ENCODE results near the gene LAD1. TPM values are rescaled to one million over a fixed set of nuclear protein-coding genes. Genes with fewer than 3 reads are reported as not detected.

Gene LAD1
- polyA plus RNA-seq, 3 donors = not detected

DNA sequence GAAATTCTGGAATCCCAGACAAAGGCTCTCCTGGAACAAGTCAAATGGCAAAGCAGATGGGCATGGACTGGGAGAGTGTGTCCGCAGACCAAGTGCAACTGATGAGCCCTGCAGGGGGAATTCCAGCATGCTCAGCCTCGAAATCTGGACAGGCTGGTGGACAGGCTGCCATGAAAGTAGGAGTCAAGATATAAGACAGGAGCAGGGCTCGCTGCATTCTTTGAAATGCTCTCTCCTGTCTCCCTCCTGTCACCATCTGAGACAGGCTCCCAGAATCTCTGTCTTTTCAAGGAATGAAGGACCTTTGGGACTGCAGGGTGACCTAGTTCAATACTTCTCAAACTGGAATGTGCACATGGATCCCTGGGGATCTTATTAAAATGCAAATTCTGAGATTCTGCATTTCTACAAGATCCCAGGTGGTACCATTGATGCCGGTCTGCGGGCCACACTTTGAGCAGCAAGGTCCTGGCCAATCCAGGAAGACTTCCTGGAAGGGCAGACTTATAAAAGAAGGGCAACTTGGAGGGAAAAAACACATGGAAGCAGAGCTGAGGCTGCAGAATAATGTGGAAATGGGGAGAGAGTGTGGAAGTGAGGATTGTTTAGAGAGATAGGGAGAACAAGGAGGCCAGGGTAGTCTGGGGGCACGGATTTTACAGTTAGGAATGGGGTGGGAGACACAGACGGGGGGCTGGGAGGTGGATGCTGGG is 51.5 kb downstream of the LAD1 start:
- Mint-ChIP-seq H3K27ac (no peak overlapping the region), H3K27me3 (ENCODE audit: low read depth in 3 of 3) (peaks cover 9 to 20% (median 11%) of the 10 kb centered on the region in 3 donors), H3K4me3 (no peak overlapping the region), H3K9me3 (no peaks in the 10 kb centered on the region), H3K36me3 (no peaks in the 10 kb centered on the region), H3K4me1 (no peaks in the 10 kb centered on the region)
- H4K20me1 ChIP-seq (ENCODE audit: insufficient read depth, low read length) = no peaks in the 10 kb centered on the region
- H3K4me1 ChIP-seq (ENCODE audit: control insufficient read depth in 1 of 2, insufficient read depth in 2 of 2, low read length in 2 of 2) = no peaks in the 10 kb centered on the region
- no peak overlapping the region for H3K4me2 ChIP-seq (replicated peaks; ENCODE audit: extremely low read depth, low read length, poor library complexity, severe bottlenecking)
- H3K79me2 ChIP-seq (ENCODE audit: insufficient read depth, low read length) = no peaks in the 10 kb centered on the region
- WGBS (ENCODE audit: insufficient coverage) = 23% methylated on average over 4 of the region's 7 CpGs
- peaks cover 0 to 9% of the 10 kb centered on the region in 2 donors for H3K27me3 ChIP-seq (ENCODE audit: control insufficient read depth in 2 of 2, insufficient read depth in 2 of 2, low read length in 2 of 2)
- H3K9ac ChIP-seq (ENCODE audit: insufficient read depth, low read length, poor library complexity, severe bottlenecking) = no peak overlapping the region
- DNase-seq = no peak
- intact Hi-C loops (cut with micrococcal nuclease) = no loop called here
- H3K36me3 ChIP-seq (replicated peaks in 1 of 2; ENCODE audit: control insufficient read depth in 1 of 2, insufficient read depth in 2 of 2, low read length in 2 of 2) = no peaks in the 10 kb centered on the region
- H3K4me3 ChIP-seq (replicated peaks in 1 of 3; ENCODE audit: low read depth in 2 of 3, low read length in 3 of 3) = no peak overlapping the region
- no peak overlapping the region for H3K27ac ChIP-seq (ENCODE audit: low read depth in 1 of 2, low read length in 2 of 2)
- no peaks in the 10 kb centered on the region for H3K9me3 ChIP-seq (replicated peaks in 1 of 2; ENCODE audit: control insufficient read depth in 1 of 2, insufficient read depth in 1 of 2, low read length in 2 of 2)
- H2AFZ ChIP-seq (ENCODE audit: insufficient read depth, low read depth, low read length, poor library complexity, severe bottlenecking) = no peak overlapping the region
- no peak for TF ChIP-seq CTCF (IDR thresholded peaks at IDR 0.05)

DNA sequence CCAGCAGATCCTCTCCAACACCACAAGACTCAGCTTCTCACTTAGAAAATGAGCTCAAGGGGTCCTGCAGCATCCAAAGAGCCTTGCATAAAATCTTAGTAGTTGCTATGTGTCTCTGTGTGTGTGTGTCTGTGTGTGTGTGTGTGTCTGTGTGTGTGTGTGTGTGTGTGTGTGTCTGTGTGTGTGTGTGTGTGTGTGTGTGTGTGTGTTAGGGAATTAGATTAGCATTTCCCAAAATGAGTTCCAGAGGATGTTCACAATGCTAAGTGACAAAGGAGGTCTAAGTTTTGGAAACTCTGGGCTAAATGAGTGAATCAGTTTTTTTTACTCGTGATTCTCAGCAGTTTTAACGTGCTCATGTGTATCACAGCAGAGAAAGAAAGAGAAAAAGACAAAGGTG is 52.1 kb downstream of the LAD1 start:
- no peak for DNase-seq
- H3K4me3 ChIP-seq (replicated peaks in 1 of 3; ENCODE audit: low read depth in 2 of 3, low read length in 3 of 3) = no peak overlapping the region
- no peak overlapping the region for H3K4me2 ChIP-seq (replicated peaks; ENCODE audit: extremely low read depth, low read length, poor library complexity, severe bottlenecking)
- no peak for TF ChIP-seq CTCF (IDR thresholded peaks at IDR 0.05)
- Mint-ChIP-seq H3K4me3 (no peak overlapping the region), H3K27ac (no peak overlapping the region), H3K27me3 (ENCODE audit: low read depth in 3 of 3) (peaks cover 9 to 20% (median 11%) of the 10 kb centered on the region in 3 donors), H3K4me1 (no peaks in the 10 kb centered on the region), H3K36me3 (no peaks in the 10 kb centered on the region), H3K9me3 (peaks cover 0 to under 1% (median 0%) of the 10 kb centered on the region in 7 donors)
- no peak overlapping the region for H2AFZ ChIP-seq (ENCODE audit: insufficient read depth, low read depth, low read length, poor library complexity, severe bottlenecking)
- no peak overlapping the region for H3K9ac ChIP-seq (ENCODE audit: insufficient read depth, low read length, poor library complexity, severe bottlenecking)
- no peaks in the 10 kb centered on the region for H3K79me2 ChIP-seq (ENCODE audit: insufficient read depth, low read length)
- H3K27me3 ChIP-seq (ENCODE audit: control insufficient read depth in 2 of 2, insufficient read depth in 2 of 2, low read length in 2 of 2) = peaks cover 0 to 9% of the 10 kb centered on the region in 2 donors
- no CpG with 5 or more reads among the region's 2 CpGs for WGBS (ENCODE audit: insufficient coverage)
- intact Hi-C loops (cut with micrococcal nuclease) = no loop called here
- no peaks in the 10 kb centered on the region for H3K4me1 ChIP-seq (ENCODE audit: control insufficient read depth in 1 of 2, insufficient read depth in 2 of 2, low read length in 2 of 2)
- no peaks in the 10 kb centered on the region for H3K9me3 ChIP-seq (replicated peaks in 1 of 2; ENCODE audit: control insufficient read depth in 1 of 2, insufficient read depth in 1 of 2, low read length in 2 of 2)
- H3K27ac ChIP-seq (ENCODE audit: low read depth in 1 of 2, low read length in 2 of 2) = no peak overlapping the region
- no peaks in the 10 kb centered on the region for H3K36me3 ChIP-seq (replicated peaks in 1 of 2; ENCODE audit: control insufficient read depth in 1 of 2, insufficient read depth in 2 of 2, low read length in 2 of 2)
- no peaks in the 10 kb centered on the region for H4K20me1 ChIP-seq (ENCODE audit: insufficient read depth, low read length)

Measured in CD14-positive monocyte (primary cell).